PC-3 (cell line): ENCODE measurements around the gene CEP85L.

ENCODE experiments used
- CTCF ChIP-seq: fragments of 300-600 bp; sonication (generic); conservative IDR thresholded peaks from 2 replicates; pipeline ENCODE4 v1.5.1; 2017; ENCODE audit warnings: antibody characterized with exemption, low read depth, mild to moderate bottlenecking, low read length
- EZH2phosphoT487 ChIP-seq: fragments of 300-600 bp; sonication (generic); IDR thresholded peaks from 2 replicates; pipeline ENCODE4 v1.6.1; 2018; ENCODE audit warnings: mild to moderate bottlenecking, antibody characterized with exemption, low read length, borderline replicate concordance

GRCh38 chr6:118598324-118598723 lies 53.1 kb downstream of the CEP85L start:
- TF ChIP-seq CTCF = no peak
- no peak for TF ChIP-seq EZH2phosphoT487
